GM18867 (cell line): ENCODE measurements around the gene BLOC1S3.
"Not testable (repeated sequence)": the region's sequence is repeated elsewhere in the genome, so short reads cannot be mapped to it uniquely, and the experiment has no call there.

Experiments used
- ATAC-seq: cut with Tn5 transposase; IDR thresholded peaks from one replicate; pipeline ENCODE4 v1.9.1; 2021; ENCODE audit warnings: mild to moderate bottlenecking, moderate library complexity; ENCODE audit not compliant: unreplicated experiment

Gene BLOC1S3

GRCh38 chr19:45218426-45218825, 39.8 kb downstream of the BLOC1S3 start:
- ATAC-seq: no peak

GRCh38 chr19:45218911-45219743, 40.5 kb downstream of the BLOC1S3 start:
- no peak for ATAC-seq

GRCh38 chr19:45222724-45223123, 44.1 kb downstream of the BLOC1S3 start:
- no peak for ATAC-seq

GRCh38 chr19:45223879-45224278, 45.3 kb downstream of the BLOC1S3 start:
- no peak for ATAC-seq

- no peak for ATAC-seq
Observed at GRCh38 chr19:45224645-45225044, 46.1 kb downstream of the BLOC1S3 start.

GRCh38 chr19:45229056-45229455, 50.5 kb downstream of the BLOC1S3 start:
- not testable (repeated sequence) for ATAC-seq
